ENCODE results near the gene ZIC5. TPM values are rescaled to one million over a fixed set of nuclear protein-coding genes. Genes with fewer than 3 reads are reported as not detected.

The ZIC5 gene
- total and polyA plus RNA-seq, 9 of the 15 experiments (the other 6 are each of a cell fraction or from before 2014, with no cell fraction given) = 0.57 to 2.0 (median 1.1) TPM

DNA sequence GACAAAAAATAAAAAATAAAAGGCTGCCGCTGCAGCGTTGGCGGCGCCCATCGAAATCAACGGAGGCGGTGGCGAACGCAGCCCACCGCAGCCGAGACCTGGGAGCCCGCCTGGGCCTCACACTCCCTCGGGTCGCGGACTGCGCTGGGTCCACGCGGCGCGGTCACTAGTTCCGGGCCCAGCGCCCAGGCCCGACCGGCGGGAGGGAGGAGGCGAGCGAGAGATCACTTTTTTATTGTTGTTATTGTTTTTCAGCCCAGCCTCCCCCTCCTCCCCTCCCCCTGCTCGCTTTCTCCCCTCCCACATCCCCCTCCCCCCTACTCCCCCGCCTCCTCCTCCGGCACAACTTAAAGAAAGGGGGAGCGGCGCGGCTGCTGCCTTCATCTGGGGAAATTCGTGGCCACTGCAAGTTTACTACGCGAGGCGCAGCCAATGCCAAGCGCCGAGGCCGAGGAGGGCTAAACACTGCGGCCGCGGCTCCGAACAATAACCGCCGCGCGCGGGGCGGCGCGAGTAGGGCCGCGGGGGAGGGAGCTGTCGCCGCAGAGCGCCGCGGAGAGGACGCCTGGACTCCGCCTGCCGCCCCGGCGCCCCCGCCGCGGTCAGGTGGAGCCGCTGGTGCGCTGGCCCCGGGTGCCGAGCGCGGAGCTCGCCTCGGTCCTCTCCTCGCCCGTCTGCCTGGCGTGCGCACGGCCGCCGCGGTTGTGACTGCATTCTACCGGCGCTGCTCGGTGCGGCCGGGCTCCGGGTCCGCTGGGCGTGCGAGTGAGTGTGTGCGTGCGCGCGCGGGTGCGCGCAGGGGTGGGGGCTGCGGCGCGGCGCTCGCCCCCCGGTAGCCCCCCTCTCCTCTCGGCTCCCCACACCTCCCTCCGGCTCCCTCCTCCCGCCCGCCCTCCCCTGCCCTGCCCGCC, 9.5 kb upstream of the ZIC5 start (continued):
- no peak for TF ChIP-seq E2F1 (CRISPR knock-in tag; IDR thresholded peaks at IDR 0.05)
- TF ChIP-seq EGR1 (conservative IDR thresholded peaks at IDR 0.05) = peak; percentile 39
- TF ChIP-seq TAF7 (tag; IDR thresholded peaks at IDR 0.05) = no peak
- TF ChIP-seq FUS (optimal IDR thresholded peaks at IDR 0.05; ENCODE audit: low read depth, low read length) = no peak
- TF ChIP-seq FIP1L1 (IDR thresholded peaks at IDR 0.05; ENCODE audit: low read depth, low read length, poor library complexity, severe bottlenecking) = peak; percentile 21
- no peak for TF ChIP-seq TRIM28 (IDR thresholded peaks at IDR 0.05)
- TF ChIP-seq PHTF2 (CRISPR knock-in tag; IDR thresholded peaks at IDR 0.05) = no peak
- no peak for TF ChIP-seq CBFA2T2 (conservative IDR thresholded peaks at IDR 0.05)
- TF ChIP-seq SNAPC5 (CRISPR knock-in tag; IDR thresholded peaks at IDR 0.05) = no peak
- no peak for TF ChIP-seq E2F4 (CRISPR knock-in tag; IDR thresholded peaks at IDR 0.05; ENCODE audit: low read depth)
- TF ChIP-seq ZFX (CRISPR knock-in tag; IDR thresholded peaks at IDR 0.05) = peak; percentile 81
- no peak for TF ChIP-seq ZNF76 (CRISPR knock-in tag; IDR thresholded peaks at IDR 0.05; ENCODE audit: borderline replicate concordance)
- TF ChIP-seq ZNF384 (IDR thresholded peaks at IDR 0.05; ENCODE audit: low read depth, low read length) = no peak
- TF ChIP-seq KAT2B (IDR thresholded peaks at IDR 0.05; ENCODE audit: low read depth, low read length) = no peak
- TF ChIP-seq ZNF79 (CRISPR knock-in tag; IDR thresholded peaks at IDR 0.05; ENCODE audit: low read depth) = no peak
- TF ChIP-seq HNRNPK (IDR thresholded peaks at IDR 0.05; ENCODE audit: low read depth, low read length, poor library complexity, severe bottlenecking) = peak; percentile 60
- peak; percentile 96; the same call in 1 of the 2 replicates for TF ChIP-seq ZBTB7A (IDR thresholded peaks at IDR 0.05; ENCODE audit: borderline replicate concordance, control insufficient read depth, low read depth, low read length)
- no peak for TF ChIP-seq MAFF (IDR thresholded peaks at IDR 0.05; ENCODE audit: low read length)
- 0 out of 2 replicates have a peak, but pooled peaks have one; percentile 16 for TF ChIP-seq SAFB (IDR thresholded peaks at IDR 0.05; ENCODE audit: borderline replicate concordance, low read depth, low read length)
- TF ChIP-seq NFE2 (IDR thresholded peaks at IDR 0.05; ENCODE audit: low read depth) = no peak
- peak; percentile 64 for TF ChIP-seq PCBP1 (IDR thresholded peaks at IDR 0.05; ENCODE audit: low read depth, low read length, poor library complexity, severe bottlenecking)
- no peak for TF ChIP-seq PML (IDR thresholded peaks at IDR 0.05; ENCODE audit: low read length)
- TF ChIP-seq HNRNPH1 (optimal IDR thresholded peaks at IDR 0.05; ENCODE audit: low read depth, low read length) = no peak
- no peak for TF ChIP-seq NCOA4 (IDR thresholded peaks at IDR 0.05; ENCODE audit: partially characterized antibody)
- peak; percentile 46 to 83; a peak in 1 of 4 replicates for TF ChIP-seq NONO (IDR thresholded peaks at IDR 0.05; ENCODE audit: low read depth in 2 of 2, low read length in 1 of 2)
- TF ChIP-seq, protein P1, sequence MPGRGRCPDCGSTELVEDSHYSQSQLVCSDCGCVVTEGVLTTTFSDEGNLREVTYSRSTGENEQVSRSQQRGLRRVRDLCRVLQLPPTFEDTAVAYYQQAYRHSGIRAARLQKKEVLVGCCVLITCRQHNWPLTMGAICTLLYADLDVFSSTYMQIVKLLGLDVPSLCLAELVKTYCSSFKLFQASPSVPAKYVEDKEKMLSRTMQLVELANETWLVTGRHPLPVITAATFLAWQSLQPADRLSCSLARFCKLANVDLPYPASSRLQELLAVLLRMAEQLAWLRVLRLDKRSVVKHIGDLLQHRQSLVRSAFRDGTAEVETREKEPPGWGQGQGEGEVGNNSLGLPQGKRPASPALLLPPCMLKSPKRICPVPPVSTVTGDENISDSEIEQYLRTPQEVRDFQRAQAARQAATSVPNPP (IDR thresholded peaks at IDR 0.05; ENCODE audit: borderline replicate concordance, insufficient read depth, insufficient read length) = no peak

Measured in K562 (cell line).